Measurements from ENCODE around the gene SLC18A3. TPM values are rescaled to one million over a fixed set of nuclear protein-coding genes. Genes with fewer than 3 reads are reported as not detected.

Gene SLC18A3
- total RNA-seq, 1 experiment from 2014 or later: not detected

DNA sequence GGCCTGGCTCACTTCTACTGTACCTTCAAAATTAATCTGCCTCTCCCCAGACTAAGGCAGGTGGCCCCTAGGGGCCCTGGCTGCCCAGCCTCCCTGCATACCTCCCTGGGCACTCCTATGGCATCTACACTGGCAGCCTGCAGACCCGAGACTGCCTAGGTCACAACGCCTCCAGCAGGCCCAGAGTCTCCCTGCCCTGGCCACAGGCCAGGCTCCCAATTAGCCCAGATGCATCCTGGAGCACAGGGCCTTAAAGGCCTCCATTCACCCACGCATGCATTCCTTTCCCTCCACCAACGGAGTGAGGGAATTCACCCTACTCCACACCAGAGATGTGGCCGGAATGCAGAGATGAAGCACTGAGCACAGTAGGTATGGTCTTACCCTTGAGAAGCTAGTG, 5.6 kb downstream of the SLC18A3 start:
- H3K4me3 ChIP-seq: no peak overlapping the region
- peaks cover 66% of the 10 kb centered on the region for H3K27me3 ChIP-seq
- H3K36me3 ChIP-seq: no peaks in the 10 kb centered on the region
- peaks cover 9% of the 10 kb centered on the region for H3K9me3 ChIP-seq
- peak; percentile 13 for DNase-seq

DNA sequence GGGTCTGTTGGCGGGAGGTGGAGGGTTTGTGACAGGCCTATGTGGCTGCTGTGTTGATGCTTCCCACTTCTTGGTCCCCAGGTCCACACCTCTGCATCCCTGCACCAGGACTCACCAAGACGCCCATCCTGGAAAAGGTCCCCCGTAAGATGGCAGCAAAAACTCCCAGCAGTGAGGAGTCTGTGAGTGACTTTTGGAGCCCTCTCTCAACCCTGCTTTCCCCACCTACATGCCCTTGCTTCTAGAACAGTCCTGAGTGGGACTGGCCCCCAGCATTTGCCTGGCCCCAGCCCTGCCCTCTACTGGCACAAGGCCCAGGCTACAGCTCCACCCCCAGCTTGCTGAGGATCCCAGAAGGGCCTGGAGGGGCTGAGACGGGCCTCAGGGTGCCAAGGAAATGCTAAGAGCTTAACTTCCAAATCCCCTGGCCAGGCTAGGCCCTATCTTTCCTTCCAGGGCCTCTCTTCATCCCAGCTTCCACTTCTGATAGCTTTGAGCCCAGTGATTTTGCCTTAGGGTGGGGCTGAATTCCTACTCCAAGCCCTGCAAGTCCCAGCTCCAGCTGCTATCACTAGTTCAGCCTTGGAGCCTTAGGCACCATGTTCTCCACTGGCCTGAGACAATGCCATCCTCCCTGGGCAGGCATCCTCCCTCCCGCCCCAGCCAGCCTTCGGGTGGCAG, 6.5 kb downstream of the SLC18A3 start:
- no peak for DNase-seq
- Histone ChIP-seq H3K27me3 (peaks cover 57% of the 10 kb centered on the region), H3K4me3 (no peak overlapping the region), H3K36me3 (no peaks in the 10 kb centered on the region), H3K9me3 (peaks cover 3% of the 10 kb centered on the region)

DNA sequence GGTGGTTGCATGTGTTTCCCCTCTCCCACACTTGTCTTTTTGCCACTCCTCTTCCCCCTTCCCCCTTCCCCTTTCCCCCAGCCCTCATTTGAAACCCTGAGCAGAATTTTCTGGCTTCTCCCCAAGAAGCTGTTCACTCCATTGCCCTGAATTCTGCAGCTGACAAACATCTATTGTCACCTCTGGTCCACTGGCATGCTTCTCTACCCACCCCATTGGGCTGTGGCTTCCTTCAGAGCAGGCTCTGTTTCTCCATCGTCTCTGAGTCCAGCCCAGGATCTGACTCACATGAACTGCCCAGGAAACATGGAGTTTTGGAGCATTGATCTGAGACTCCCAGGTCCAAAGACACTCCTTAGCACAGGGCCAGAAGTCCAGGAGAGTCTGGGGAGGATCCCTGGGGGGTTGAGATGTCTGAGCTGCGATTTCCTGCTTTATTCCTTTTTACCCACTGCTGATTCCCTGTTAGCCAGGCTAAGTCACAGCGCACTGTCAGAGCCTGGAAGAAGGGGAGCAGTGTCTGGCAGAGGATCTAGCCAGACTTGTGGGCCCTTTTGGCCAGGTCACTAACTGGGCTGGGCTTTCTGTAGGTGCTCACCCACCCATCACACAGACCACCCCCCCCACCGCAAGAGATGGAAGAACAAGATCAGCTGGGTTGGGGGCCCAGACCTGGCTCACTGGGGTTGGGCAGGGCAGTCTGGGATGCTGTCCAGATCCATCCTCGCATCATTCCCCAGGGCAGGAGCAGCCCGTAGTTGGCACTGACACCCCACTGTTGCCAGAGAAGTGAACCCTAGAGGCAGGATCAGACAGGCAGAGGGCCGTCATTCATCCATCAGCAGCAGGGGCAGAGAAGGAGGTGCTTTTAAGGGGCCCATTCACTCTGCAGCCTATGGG, 7.3 kb downstream of the SLC18A3 start:
- H3K36me3 ChIP-seq: no peaks in the 10 kb centered on the region
- H3K4me3 ChIP-seq: no peak overlapping the region
- peaks cover 49% of the 10 kb centered on the region for H3K27me3 ChIP-seq
- peak; percentile 4 for DNase-seq
- no peaks in the 10 kb centered on the region for H3K9me3 ChIP-seq

DNA sequence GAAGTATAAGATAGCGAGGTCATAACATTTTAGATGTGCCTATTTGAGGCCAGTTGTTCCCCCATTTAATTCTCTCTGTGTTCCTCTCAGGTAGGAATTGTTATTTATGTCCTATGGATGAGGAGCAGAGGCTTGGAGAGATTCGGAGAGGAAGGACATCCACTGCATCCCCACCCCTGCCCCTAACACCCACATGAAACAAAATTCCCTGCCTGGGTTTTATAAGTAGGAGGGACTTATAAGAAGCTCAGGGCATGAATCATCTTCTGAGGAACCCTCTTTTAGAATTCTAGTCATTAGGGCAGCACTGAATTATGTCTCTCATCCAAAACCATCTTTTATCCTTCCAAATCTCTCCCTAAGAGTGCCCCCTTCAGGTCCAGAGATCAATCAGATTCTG, 8.7 kb downstream of the SLC18A3 start:
- Histone ChIP-seq H3K4me3 (no peak overlapping the region), H3K9me3 (no peaks in the 10 kb centered on the region), H3K27me3 (peaks cover 37% of the 10 kb centered on the region), H3K36me3 (no peaks in the 10 kb centered on the region)
- DNase-seq: no peak

DNA sequence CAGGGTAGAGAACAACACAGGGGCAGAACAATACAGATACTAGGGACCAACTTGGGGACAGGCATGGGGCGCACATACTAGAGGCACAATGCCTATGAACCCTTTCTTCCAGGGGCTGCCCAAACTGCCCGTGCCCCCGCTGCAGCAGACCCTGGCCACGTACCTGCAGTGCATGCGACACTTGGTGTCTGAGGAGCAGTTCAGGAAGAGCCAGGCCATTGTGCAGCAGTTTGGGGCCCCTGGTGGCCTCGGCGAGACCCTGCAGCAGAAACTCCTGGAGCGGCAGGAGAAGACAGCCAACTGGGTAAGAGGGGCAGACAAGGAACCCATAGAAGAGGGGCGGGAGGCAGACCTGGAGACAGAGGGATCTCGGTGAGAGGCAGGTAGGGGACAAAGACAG, 9.5 kb downstream of the SLC18A3 start:
- Histone ChIP-seq H3K36me3 (no peaks in the 10 kb centered on the region), H3K4me3 (no peak overlapping the region), H3K27me3 (peaks cover 31% of the 10 kb centered on the region), H3K9me3 (no peaks in the 10 kb centered on the region)
- no peak for DNase-seq

DNA sequence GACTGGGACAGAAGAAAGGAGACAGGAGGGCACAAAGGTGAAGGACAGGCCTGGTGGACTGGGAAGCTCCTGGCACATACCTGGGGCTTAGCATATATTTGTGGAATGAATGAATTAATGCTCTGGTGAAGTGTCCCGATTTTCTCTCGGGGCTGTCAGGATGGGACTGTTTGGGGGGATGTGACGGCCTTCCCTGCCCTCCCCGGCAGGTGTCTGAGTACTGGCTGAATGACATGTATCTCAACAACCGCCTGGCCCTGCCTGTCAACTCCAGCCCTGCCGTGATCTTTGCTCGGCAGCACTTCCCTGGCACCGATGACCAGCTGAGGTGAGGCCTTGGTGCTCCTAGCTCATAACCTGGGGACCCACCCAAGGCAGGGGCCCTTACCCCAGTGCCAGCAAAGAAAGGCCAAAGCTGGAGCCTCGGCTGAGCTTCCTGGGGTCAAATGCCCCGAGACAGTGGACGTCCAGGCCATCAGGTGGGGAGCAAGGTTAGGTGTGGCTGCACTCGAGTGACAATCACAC, 10.2 kb downstream of the SLC18A3 start:
- Histone ChIP-seq H3K27me3 (peaks cover 24% of the 10 kb centered on the region), H3K4me3 (no peak overlapping the region), H3K36me3 (no peaks in the 10 kb centered on the region), H3K9me3 (no peaks in the 10 kb centered on the region)
- peak; percentile 0 for DNase-seq

DNA sequence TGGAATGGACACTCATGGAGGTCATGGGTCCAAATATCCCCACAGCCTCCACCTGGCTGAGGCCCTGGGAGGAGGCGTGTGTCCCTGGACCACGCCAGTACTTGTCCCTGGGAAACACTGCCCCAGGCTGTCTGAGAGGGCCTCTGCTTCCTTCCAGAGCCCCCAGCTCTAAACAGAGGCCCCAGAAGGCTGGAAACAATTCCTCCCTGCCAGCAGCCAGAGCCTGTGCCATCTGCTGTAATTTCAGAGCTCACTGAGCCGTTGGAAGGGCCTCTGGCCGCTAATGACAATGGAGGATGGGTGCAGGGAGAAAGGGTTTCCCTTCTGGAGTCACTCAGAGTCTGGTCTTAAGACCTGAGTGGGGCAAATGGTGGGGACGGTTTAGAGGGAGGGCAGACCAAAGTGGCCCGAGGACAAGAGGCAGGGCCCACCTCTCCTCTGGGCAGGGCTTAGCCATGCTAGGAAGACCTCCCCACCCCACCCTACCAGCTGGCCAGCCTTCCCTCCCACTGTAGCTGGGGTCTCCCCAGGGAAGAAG, 10.8 kb downstream of the SLC18A3 start:
- peak; percentile 0 for DNase-seq
- H3K4me3 ChIP-seq: no peak overlapping the region
- no peaks in the 10 kb centered on the region for H3K9me3 ChIP-seq
- no peaks in the 10 kb centered on the region for H3K36me3 ChIP-seq
- peaks cover 23% of the 10 kb centered on the region for H3K27me3 ChIP-seq

DNA sequence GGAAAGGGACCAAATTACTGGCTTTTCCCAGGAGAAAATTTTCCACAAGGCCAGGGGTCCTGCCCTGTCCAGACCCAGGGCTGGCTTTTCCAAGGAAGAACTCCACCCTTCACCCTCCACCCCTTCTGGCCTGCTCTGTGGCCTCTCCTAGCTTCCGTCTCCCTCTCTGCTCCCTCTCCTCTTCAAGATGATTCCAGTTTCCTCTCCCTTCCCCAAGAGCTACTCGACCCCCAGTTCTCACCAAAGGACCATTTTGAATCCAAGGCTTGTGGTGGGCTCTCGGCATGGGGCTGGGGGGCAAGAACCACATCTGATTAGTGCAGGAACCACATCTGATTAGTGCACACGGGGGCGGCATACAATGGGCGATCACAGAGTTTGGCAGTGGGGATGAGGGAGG, 11.5 kb downstream of the SLC18A3 start:
- Histone ChIP-seq H3K36me3 (no peaks in the 10 kb centered on the region), H3K27me3 (peaks cover 21% of the 10 kb centered on the region), H3K4me3 (no peak overlapping the region), H3K9me3 (no peaks in the 10 kb centered on the region)
- no peak for DNase-seq

DNA sequence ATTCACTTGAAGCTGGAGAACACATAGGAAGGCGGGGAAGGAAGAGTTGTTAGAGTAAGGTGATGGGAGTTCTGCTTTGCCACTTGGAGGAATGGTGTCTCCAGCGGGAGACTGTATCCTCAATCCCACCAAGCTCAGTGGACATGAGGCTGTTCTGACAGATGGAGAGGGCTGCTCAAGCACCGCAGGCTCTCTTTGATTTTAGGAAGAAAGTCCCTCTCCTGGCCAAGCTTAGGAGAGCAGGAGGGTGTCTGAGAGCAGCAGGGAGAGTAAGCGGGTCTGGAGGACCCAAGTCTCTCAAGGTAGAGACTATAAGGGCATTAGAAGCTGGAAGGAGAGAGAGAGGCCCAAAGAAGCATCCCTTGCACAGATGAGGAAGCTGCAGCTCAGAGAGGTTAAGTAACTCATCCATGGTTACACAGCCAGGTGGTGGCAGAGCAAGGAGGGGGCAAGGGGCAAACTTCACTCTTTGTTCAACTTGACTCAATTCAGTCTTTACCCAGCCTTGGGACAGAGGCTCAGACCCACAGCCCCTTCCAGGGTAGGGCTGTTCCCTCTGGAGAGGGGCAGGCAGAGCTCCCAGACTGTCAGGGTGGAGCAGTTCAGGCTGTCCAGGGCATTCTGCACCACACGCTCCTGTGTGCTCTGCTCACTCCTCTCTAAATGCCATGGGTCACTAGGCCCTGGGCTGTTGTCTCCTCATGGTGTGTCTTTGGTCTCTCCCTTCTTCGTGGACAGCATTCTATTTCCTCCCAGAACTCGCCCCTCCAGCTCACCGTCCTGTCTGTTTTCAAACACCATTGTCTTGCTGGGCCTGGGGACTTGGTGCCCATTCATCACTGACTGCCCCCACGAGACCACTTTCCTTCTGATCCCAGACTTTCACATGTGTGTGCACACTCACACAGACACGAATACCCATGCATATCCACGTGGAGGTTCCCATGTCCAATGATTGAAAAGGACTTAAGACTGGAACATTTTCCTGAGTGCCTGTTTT, 12.6 kb downstream of the SLC18A3 start:
- Histone ChIP-seq H3K4me3 (no peak overlapping the region), H3K9me3 (no peaks in the 10 kb centered on the region), H3K27me3 (peaks cover 21% of the 10 kb centered on the region), H3K36me3 (no peaks in the 10 kb centered on the region)
- no peak for DNase-seq

DNA sequence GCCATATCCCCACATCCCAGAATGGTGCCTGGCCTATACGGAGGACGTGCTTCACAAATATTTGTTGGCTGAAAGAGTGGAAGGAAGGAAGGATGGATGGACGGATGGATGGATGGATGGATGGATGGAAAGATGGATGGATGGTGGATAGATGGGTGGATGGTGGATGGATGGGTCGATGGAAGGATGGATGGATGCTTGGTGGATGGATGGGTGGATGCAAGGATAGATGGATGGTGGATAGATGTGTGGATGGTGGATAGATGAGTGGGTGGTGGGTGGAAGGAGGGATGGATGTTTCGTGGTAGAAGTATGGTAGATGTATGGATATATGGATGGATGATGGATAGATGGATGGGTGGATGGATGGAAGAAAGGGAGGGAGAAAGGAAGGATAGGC, 14.5 kb downstream of the SLC18A3 start:
- no peak for DNase-seq
- Histone ChIP-seq H3K9me3 (no peaks in the 10 kb centered on the region), H3K4me3 (no peak overlapping the region), H3K36me3 (no peaks in the 10 kb centered on the region), H3K27me3 (peaks cover 5% of the 10 kb centered on the region)

DNA sequence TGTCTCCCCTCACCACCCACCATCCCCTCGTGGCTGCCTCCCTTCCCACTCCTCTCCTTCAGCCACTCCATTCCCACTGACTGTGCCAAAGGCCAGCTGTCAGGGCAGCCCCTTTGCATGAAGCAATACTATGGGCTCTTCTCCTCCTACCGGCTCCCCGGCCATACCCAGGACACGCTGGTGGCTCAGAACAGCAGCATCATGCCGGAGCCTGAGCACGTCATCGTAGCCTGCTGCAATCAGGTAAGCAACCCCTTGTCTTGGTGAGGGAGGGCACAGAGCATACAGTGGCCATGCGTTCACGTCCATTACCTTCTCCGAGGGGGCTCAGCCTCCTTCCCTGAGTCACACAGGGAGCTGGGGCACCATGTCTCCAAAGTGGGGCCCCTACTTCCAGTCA, 15.3 kb downstream of the SLC18A3 start:
- no peaks in the 10 kb centered on the region for H3K36me3 ChIP-seq
- DNase-seq: no peak

DNA sequence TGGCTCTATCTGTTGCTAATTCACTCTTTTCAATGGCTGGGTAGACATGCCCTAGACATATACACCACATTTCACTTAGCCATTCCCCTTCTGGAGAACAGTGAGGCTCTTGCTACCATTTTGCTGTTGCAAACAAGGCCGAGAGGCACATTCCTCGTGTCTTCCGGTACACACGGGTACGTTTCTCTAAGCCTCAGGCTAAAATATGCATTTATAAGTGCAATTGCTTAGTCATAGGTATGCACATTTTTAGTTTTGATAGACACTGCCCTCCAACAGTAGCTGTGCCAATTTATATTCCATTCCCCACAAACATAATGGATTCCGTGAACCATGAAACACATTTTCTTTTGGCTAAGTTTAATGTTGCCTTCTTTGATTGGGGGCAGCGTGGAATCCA, 16.9 kb downstream of the SLC18A3 start:
- no peak overlapping the region for H3K4me3 ChIP-seq
- DNase-seq: no peak
- H3K9me3 ChIP-seq: no peaks in the 10 kb centered on the region
- peaks cover 3% of the 10 kb centered on the region; the same call in 1 of the 2 replicates for H3K27me3 ChIP-seq
- no peaks in the 10 kb centered on the region for H3K36me3 ChIP-seq

More for the DNA sequence above, 15.3 kb downstream of the SLC18A3 start:
- Histone ChIP-seq H3K9me3 (no peaks in the 10 kb centered on the region), H3K27me3 (peaks cover 3% of the 10 kb centered on the region; the same call in 1 of the 2 replicates), H3K4me3 (no peak overlapping the region)

DNA sequence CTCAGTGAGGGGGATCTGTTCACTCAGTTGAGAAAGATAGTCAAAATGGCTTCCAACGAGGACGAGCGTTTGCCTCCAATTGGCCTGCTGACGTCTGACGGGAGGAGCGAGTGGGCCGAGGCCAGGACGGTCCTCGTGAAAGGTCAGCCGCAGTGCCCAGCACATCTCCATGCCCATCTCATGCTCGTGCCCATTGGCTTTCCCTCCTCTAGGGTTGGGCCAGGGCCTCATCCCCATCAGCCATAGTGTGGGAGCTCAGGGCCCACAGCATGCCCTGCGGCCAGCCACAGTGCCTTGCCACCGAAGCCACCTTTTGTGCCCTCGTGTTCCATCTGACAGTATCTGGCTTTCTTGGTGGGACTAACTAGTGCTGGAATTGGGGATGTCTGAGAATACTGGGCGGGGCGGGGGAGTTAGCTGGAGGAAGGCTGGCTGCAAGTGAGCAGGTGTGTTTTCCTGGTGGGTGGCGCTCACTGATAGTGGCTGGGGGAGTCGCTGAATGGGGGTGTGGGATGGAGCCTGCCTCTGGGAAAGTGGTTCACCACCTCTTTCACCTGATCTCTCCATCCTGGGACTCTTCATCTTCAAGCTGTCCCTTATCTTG, 17.6 kb downstream of the SLC18A3 start:
- no peak for DNase-seq
- peaks cover 3% of the 10 kb centered on the region; the same call in 1 of the 2 replicates for H3K27me3 ChIP-seq
- H3K4me3 ChIP-seq: no peak overlapping the region
- H3K9me3 ChIP-seq: no peaks in the 10 kb centered on the region
- no peaks in the 10 kb centered on the region for H3K36me3 ChIP-seq

DNA sequence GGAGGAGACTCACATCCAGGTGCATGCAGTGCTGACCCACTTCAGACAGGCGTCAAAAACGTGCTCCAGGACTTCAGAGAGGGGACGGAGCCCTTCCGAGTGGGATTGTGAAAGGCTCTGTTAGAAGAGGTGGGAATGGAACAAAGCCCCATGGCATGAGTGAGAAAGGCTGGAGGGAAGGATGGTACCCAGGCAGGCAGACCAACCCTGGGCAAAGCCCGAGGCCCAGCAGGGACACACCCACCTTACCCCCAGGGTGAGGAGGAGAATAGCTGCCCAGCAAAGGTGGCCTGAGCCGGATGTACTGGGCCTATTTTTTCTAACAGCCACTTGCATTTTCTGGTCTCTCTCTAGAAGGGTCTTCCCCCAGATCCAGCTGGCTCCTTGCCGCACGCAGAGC, 18.5 kb downstream of the SLC18A3 start:
- DNase-seq: no peak
- Histone ChIP-seq H3K27me3 (peaks cover 2% of the 10 kb centered on the region; the same call in 1 of the 2 replicates), H3K9me3 (no peaks in the 10 kb centered on the region), H3K36me3 (no peaks in the 10 kb centered on the region), H3K4me3 (no peak overlapping the region)

DNA sequence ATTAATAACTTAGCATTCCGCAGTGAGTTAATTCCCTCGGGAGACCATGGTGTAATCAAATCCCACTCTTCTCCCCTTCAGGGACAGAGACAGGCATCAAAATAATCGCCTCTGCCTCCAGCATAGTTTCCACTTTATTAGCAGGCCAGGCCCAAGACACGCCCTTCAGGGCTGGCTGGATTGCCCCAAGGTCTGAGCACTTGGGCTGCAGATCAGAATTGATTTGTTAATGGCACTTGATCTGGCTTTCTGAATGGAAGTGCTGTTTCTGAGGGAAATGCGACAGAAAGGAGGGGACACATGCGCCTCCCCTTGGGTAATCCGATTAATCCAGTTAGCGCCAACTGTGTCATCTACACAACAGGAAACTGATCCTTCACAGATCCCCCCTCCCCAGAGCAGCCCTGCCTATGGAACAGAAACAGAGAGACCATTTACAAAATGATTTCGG, 19.3 kb downstream of the SLC18A3 start:
- Histone ChIP-seq H3K9me3 (no peaks in the 10 kb centered on the region), H3K4me3 (no peak overlapping the region), H3K27me3 (no peaks in the 10 kb centered on the region; the same call in 1 of the 2 replicates), H3K36me3 (no peaks in the 10 kb centered on the region)
- DNase-seq: no peak

DNA sequence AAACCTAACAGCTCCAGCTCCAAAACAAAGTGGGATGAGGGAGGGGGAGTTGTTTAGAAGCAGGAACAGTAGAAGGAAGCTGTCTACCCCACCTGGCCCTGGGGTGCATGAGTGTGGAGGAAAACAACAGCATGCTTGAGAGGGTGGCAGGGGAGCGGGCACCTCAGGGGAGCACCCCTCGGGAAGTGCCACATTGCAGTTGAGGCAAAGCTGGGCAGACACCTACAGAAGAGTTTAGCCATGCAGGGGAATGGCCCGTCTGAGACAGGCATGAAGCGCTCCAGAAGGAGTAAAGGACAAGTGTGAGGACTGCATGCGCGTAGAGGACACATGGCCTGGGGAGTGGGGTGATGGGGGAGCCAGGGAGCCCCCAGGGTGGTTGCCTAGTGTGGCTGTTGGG, 21.9 kb downstream of the SLC18A3 start:
- H3K27me3 ChIP-seq: peaks cover 16% of the 10 kb centered on the region
- peak; percentile 0 for DNase-seq
- no peaks in the 10 kb centered on the region for H3K36me3 ChIP-seq
- H3K9me3 ChIP-seq: no peaks in the 10 kb centered on the region
- no peak overlapping the region for H3K4me3 ChIP-seq
